Measurements from ENCODE around the gene INSIG2.

The INSIG2 gene

GRCh38 chr2:118131771-118132170 lies 43.5 kb downstream of the INSIG2 start:
- no peak for DNase-seq

GRCh38 chr2:118133916-118134315 lies 45.6 kb downstream of the INSIG2 start:
- DNase-seq: no peak

- no peak for DNase-seq
Observed at GRCh38 chr2:118134650-118135049, 46.4 kb downstream of the INSIG2 start.

GRCh38 chr2:118145207-118145606 lies 56.9 kb downstream of the INSIG2 start:
- no peak for DNase-seq

GRCh38 chr2:118145806-118146205 lies 57.5 kb downstream of the INSIG2 start:
- no peak for DNase-seq

GRCh38 chr2:118146315-118147283 lies 58.3 kb downstream of the INSIG2 start:
- DNase-seq: no peak

- no peak for DNase-seq
Observed at GRCh38 chr2:118148133-118148532, 59.9 kb downstream of the INSIG2 start.

- peak; percentile 15 for DNase-seq
Observed at GRCh38 chr2:118148809-118149208, 60.5 kb downstream of the INSIG2 start.

- no peak for DNase-seq
Observed at GRCh38 chr2:118150294-118150693, 62.0 kb downstream of the INSIG2 start.

GRCh38 chr2:118151831-118152230 lies 63.6 kb downstream of the INSIG2 start:
- no peak for DNase-seq

GRCh38 chr2:118153433-118153832 lies 65.2 kb downstream of the INSIG2 start:
- no peak for DNase-seq

GRCh38 chr2:118154176-118154575 lies 65.9 kb downstream of the INSIG2 start:
- no peak for DNase-seq

Data from fibroblast of skin of scalp (primary cell).